ENCODE data around the gene HOXC6. TPM values are rescaled to one million over a fixed set of nuclear protein-coding genes. Genes with fewer than 3 reads are reported as not detected.

Gene HOXC6
- total RNA-seq, 1 experiment from 2014 or later, result not detected

DNA sequence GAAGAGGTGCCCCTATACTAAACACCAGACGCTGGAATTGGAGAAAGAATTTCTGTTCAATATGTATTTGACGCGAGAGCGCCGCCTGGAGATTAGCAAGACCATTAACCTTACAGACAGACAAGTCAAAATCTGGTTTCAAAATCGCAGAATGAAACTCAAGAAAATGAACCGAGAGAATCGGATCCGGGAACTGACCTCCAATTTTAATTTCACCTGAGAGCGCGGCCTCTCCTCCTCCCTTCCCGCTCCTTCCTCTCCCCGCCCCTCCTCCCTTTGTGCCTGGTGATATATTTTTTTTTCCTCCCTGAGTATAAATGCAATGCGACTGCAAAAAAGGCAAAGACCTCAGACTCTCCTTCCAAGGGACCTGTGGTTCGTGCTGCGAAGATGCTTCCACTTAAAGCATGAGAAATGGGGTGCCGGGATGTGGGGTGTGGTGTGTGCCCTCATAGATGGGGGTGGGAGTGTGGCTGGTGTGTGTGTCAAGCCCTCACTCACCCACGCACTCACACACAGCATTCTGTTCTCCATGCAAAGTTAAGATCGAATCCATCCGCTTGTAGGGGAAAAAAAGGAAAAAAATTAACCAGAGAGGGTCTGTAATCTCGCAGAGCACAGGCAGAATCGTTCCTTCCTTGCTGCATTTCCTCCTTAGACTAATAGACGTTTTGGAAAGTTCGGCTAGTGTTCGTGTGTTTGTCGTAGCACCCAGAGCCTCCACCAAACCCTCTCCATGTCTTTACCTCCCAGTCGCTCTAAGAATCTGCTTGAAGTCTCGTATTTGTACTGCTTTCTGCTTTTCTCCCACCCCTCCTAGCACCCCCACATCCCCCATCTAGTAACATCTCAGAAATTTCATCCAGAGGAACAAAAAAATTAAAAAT is 38.8 kb upstream of the HOXC6 start:
- DNase-seq (ENCODE audit: low spot score), result no peak
- ATAC-seq, result no peak
- TF ChIP-seq, protein P1, sequence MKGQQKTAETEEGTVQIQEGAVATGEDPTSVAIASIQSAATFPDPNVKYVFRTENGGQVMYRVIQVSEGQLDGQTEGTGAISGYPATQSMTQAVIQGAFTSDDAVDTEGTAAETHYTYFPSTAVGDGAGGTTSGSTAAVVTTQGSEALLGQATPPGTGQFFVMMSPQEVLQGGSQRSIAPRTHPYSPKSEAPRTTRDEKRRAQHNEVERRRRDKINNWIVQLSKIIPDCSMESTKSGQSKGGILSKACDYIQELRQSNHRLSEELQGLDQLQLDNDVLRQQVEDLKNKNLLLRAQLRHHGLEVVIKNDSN (CRISPR knock-in tag; IDR thresholded peaks at IDR 0.05), result no peak
- TF ChIP-seq ELF4 (CRISPR knock-in tag; IDR thresholded peaks at IDR 0.05; ENCODE audit: low read depth) (no peak), ZNF671 (CRISPR knock-in tag; IDR thresholded peaks at IDR 0.05) (no peak), FOXJ3 (CRISPR knock-in tag; IDR thresholded peaks at IDR 0.05; ENCODE audit: borderline replicate concordance) (no peak), RORB (CRISPR knock-in tag; IDR thresholded peaks at IDR 0.05) (no peak), TP53 (CRISPR knock-in tag; IDR thresholded peaks at IDR 0.05) (no peak), GRHL2 (CRISPR knock-in tag; IDR thresholded peaks at IDR 0.05; ENCODE audit: insufficient replicate concordance, severe bottlenecking) (no peak), ZNF423 (CRISPR knock-in tag; IDR thresholded peaks at IDR 0.05) (no peak), ZNF263 (CRISPR knock-in tag; IDR thresholded peaks at IDR 0.05; ENCODE audit: low read depth) (no peak), NR3C1 (CRISPR knock-in tag; conservative IDR thresholded peaks at IDR 0.05; ENCODE audit: low read depth) (no peak), TCF7 (CRISPR knock-in tag; IDR thresholded peaks at IDR 0.05; ENCODE audit: low read depth) (no peak), SP1 (CRISPR knock-in tag; conservative IDR thresholded peaks at IDR 0.05) (no peak), ZNF219 (CRISPR knock-in tag; IDR thresholded peaks at IDR 0.05; ENCODE audit: borderline replicate concordance) (no peak), HMGA2 (CRISPR knock-in tag; IDR thresholded peaks at IDR 0.05) (no peak), JAZF1 (CRISPR knock-in tag; IDR thresholded peaks at IDR 0.05) (no peak)
- TF ChIP-seq, protein P2, sequence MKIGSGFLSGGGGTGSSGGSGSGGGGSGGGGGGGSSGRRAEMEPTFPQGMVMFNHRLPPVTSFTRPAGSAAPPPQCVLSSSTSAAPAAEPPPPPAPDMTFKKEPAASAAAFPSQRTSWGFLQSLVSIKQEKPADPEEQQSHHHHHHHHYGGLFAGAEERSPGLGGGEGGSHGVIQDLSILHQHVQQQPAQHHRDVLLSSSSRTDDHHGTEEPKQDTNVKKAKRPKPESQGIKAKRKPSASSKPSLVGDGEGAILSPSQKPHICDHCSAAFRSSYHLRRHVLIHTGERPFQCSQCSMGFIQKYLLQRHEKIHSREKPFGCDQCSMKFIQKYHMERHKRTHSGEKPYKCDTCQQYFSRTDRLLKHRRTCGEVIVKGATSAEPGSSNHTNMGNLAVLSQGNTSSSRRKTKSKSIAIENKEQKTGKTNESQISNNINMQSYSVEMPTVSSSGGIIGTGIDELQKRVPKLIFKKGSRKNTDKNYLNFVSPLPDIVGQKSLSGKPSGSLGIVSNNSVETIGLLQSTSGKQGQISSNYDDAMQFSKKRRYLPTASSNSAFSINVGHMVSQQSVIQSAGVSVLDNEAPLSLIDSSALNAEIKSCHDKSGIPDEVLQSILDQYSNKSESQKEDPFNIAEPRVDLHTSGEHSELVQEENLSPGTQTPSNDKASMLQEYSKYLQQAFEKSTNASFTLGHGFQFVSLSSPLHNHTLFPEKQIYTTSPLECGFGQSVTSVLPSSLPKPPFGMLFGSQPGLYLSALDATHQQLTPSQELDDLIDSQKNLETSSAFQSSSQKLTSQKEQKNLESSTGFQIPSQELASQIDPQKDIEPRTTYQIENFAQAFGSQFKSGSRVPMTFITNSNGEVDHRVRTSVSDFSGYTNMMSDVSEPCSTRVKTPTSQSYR (CRISPR knock-in tag; IDR thresholded peaks at IDR 0.05), result no peak
- TF ChIP-seq, protein P3, sequence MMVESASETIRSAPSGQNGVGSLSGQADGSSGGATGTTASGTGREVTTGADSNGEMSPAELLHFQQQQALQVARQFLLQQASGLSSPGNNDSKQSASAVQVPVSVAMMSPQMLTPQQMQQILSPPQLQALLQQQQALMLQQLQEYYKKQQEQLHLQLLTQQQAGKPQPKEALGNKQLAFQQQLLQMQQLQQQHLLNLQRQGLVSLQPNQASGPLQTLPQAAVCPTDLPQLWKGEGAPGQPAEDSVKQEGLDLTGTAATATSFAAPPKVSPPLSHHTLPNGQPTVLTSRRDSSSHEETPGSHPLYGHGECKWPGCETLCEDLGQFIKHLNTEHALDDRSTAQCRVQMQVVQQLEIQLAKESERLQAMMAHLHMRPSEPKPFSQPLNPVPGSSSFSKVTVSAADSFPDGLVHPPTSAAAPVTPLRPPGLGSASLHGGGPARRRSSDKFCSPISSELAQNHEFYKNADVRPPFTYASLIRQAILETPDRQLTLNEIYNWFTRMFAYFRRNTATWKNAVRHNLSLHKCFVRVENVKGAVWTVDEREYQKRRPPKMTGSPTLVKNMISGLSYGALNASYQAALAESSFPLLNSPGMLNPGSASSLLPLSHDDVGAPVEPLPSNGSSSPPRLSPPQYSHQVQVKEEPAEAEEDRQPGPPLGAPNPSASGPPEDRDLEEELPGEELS (CRISPR knock-in tag; IDR thresholded peaks at IDR 0.05), result no peak
- TF ChIP-seq, protein P4, sequence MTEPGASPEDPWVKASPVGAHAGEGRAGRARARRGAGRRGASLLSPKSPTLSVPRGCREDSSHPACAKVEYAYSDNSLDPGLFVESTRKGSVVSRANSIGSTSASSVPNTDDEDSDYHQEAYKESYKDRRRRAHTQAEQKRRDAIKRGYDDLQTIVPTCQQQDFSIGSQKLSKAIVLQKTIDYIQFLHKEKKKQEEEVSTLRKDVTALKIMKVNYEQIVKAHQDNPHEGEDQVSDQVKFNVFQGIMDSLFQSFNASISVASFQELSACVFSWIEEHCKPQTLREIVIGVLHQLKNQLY (CRISPR knock-in tag; IDR thresholded peaks at IDR 0.05), result no peak
- TF ChIP-seq, protein P5, sequence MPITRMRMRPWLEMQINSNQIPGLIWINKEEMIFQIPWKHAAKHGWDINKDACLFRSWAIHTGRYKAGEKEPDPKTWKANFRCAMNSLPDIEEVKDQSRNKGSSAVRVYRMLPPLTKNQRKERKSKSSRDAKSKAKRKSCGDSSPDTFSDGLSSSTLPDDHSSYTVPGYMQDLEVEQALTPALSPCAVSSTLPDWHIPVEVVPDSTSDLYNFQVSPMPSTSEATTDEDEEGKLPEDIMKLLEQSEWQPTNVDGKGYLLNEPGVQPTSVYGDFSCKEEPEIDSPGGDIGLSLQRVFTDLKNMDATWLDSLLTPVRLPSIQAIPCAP (CRISPR knock-in tag; IDR thresholded peaks at IDR 0.05), result no peak
- TF ChIP-seq, protein P6, sequence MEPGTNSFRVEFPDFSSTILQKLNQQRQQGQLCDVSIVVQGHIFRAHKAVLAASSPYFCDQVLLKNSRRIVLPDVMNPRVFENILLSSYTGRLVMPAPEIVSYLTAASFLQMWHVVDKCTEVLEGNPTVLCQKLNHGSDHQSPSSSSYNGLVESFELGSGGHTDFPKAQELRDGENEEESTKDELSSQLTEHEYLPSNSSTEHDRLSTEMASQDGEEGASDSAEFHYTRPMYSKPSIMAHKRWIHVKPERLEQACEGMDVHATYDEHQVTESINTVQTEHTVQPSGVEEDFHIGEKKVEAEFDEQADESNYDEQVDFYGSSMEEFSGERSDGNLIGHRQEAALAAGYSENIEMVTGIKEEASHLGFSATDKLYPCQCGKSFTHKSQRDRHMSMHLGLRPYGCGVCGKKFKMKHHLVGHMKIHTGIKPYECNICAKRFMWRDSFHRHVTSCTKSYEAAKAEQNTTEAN (CRISPR knock-in tag; IDR thresholded peaks at IDR 0.05), result no peak
- Mint-ChIP-seq H3K9me3 (no peaks in the 10 kb centered on the region), H3K27me3 (ENCODE audit: low read depth) (peaks cover 100% of the 10 kb centered on the region), H3K4me1 (peaks cover 34% of the 10 kb centered on the region), H3K27ac (no peak overlapping the region), H3K4me3 (no peak overlapping the region), H3K36me3 (no peaks in the 10 kb centered on the region)
- CTCF ChIA-PET, result interaction anchor here (0.7 to 5.1 kb wide), 8 partner anchors 16 to 227 kb away, joined by 3 to 36 read pairs (median 6); partner anchors contain the start of gene HOXC5
- POLR2A ChIA-PET, result no interaction called here

All from WTC11 (cell line).